Activated CD4-positive, alpha-beta T cell treated with anti-CD3 and anti-CD28 coated beads, Interleukin-2, amount 10 ng/mL, durations not matched to agents 24 days and 14 days (primary cell): Measurements from ENCODE around the gene SCFD2. TPM values are rescaled to one million over a fixed set of nuclear protein-coding genes. Genes with fewer than 3 reads are reported as not detected.

Experiments used
- DNase-seq: peaks from one replicate; pipeline ENCODE4 v3.0.0; 2022
- H3K27ac Mint-ChIP-seq: one replicate; pipeline ENCODE4 v1.8.0; 2022; ENCODE audit warnings: mild to moderate bottlenecking, mixed read lengths
- H3K27me3 Mint-ChIP-seq: one replicate; pipeline ENCODE4 v1.8.0; 2022; ENCODE audit warnings: mixed read lengths
- H3K36me3 Mint-ChIP-seq: one replicate; pipeline ENCODE4 v1.8.0; 2022; ENCODE audit warnings: low read depth, mild to moderate bottlenecking, mixed read lengths
- H3K4me1 Mint-ChIP-seq: one replicate; pipeline ENCODE4 v1.8.0; 2021; ENCODE audit warnings: mixed read lengths
- H3K4me3 Mint-ChIP-seq: one replicate; pipeline ENCODE4 v1.8.0; 2022; ENCODE audit warnings: mild to moderate bottlenecking, moderate library complexity, mixed read lengths
- H3K9me3 Mint-ChIP-seq: one replicate; pipeline ENCODE4 v1.8.0; 2021; ENCODE audit warnings: mixed read lengths
- intact Hi-C: fragments of 100-400 bp; cut with micrococcal nuclease; formaldehyde crosslinking; loops from one replicate; pipeline ENCODE4 v1.15.1; 2023
- total RNA-seq: library from RNA; stranded (reverse); gene quantifications from 2 replicates; pipeline ENCODE4 v1.2.3, GENCODE V29; 2022

Gene SCFD2
- total RNA-seq, 1 donor from 2014 or later = 39.9 TPM

- Mint-ChIP-seq H3K27ac (no peak overlapping the region), H3K9me3 (no peaks in the 10 kb centered on the region), H3K4me3 (no peak overlapping the region), H3K4me1 (no peaks in the 10 kb centered on the region), H3K27me3 (no peaks in the 10 kb centered on the region), H3K36me3 (no peaks in the 10 kb centered on the region)
- intact Hi-C loops = no loop called here
- DNase-seq = no peak
These were observed 450.0 kb downstream of the SCFD2 start for GRCh38 chr4:52915730-52916300.

- H3K4me3 Mint-ChIP-seq = no peak overlapping the region
- no peak overlapping the region for H3K27ac Mint-ChIP-seq
- H3K4me1 Mint-ChIP-seq = no peaks in the 10 kb centered on the region
- no peaks in the 10 kb centered on the region for H3K36me3 Mint-ChIP-seq
- intact Hi-C loops = no loop called here
- no peak for DNase-seq
- no peaks in the 10 kb centered on the region for H3K27me3 Mint-ChIP-seq
- no peaks in the 10 kb centered on the region for H3K9me3 Mint-ChIP-seq
These were observed 450.7 kb downstream of the SCFD2 start for GRCh38 chr4:52915191-52915590.

GRCh38 chr4:52914051-52914605 lies 451.7 kb downstream of the SCFD2 start:
- intact Hi-C loops = no loop called here
- Mint-ChIP-seq H3K36me3 (no peaks in the 10 kb centered on the region), H3K9me3 (no peaks in the 10 kb centered on the region), H3K27ac (no peak overlapping the region), H3K4me1 (no peaks in the 10 kb centered on the region), H3K27me3 (no peaks in the 10 kb centered on the region), H3K4me3 (no peak overlapping the region)
- no peak for DNase-seq

- H3K36me3 Mint-ChIP-seq = no peaks in the 10 kb centered on the region
- intact Hi-C loops = no loop called here
These were observed 453.3 kb downstream of the SCFD2 start for GRCh38 chr4:52912608-52913007.

GRCh38 chr4:52911684-52912294 lies 454.1 kb downstream of the SCFD2 start:
- DNase-seq = peak; percentile 91
- Mint-ChIP-seq H3K27me3 (no peaks in the 10 kb centered on the region), H3K4me1 (no peaks in the 10 kb centered on the region), H3K4me3 (no peak overlapping the region), H3K9me3 (no peaks in the 10 kb centered on the region), H3K36me3 (no peaks in the 10 kb centered on the region), H3K27ac (no peak overlapping the region)
- intact Hi-C loops = no loop called here

More at GRCh38 chr4:52912608-52913007, 453.3 kb downstream of the SCFD2 start:
- Mint-ChIP-seq H3K27me3 (no peaks in the 10 kb centered on the region), H3K4me3 (no peak overlapping the region), H3K4me1 (no peaks in the 10 kb centered on the region), H3K27ac (no peak overlapping the region), H3K9me3 (no peaks in the 10 kb centered on the region)
- DNase-seq = no peak

- Mint-ChIP-seq H3K27ac (no peak overlapping the region), H3K36me3 (no peaks in the 10 kb centered on the region), H3K9me3 (no peaks in the 10 kb centered on the region), H3K4me1 (no peaks in the 10 kb centered on the region), H3K4me3 (no peak overlapping the region), H3K27me3 (no peaks in the 10 kb centered on the region)
- intact Hi-C loops = no loop called here
- DNase-seq = no peak
These were observed 455.7 kb downstream of the SCFD2 start for GRCh38 chr4:52910115-52910514.

GRCh38 chr4:52907510-52907909 lies 458.4 kb downstream of the SCFD2 start:
- Mint-ChIP-seq H3K27ac (no peak overlapping the region), H3K9me3 (no peaks in the 10 kb centered on the region), H3K4me3 (no peak overlapping the region), H3K4me1 (no peaks in the 10 kb centered on the region), H3K36me3 (no peaks in the 10 kb centered on the region), H3K27me3 (no peaks in the 10 kb centered on the region)
- intact Hi-C loops = no loop called here
- no peak for DNase-seq

GRCh38 chr4:52904421-52904820 lies 461.4 kb downstream of the SCFD2 start:
- intact Hi-C loops = no loop called here
- Mint-ChIP-seq H3K4me1 (no peaks in the 10 kb centered on the region), H3K27ac (no peak overlapping the region), H3K9me3 (peaks cover 4% of the 10 kb centered on the region), H3K4me3 (no peak overlapping the region), H3K27me3 (no peaks in the 10 kb centered on the region), H3K36me3 (no peaks in the 10 kb centered on the region)
- no peak for DNase-seq

GRCh38 chr4:52903273-52903672 lies 462.6 kb downstream of the SCFD2 start:
- H3K4me3 Mint-ChIP-seq = no peak overlapping the region
- intact Hi-C loops = no loop called here
- no peaks in the 10 kb centered on the region for H3K4me1 Mint-ChIP-seq
- DNase-seq = no peak
- H3K9me3 Mint-ChIP-seq = peaks cover 6% of the 10 kb centered on the region
- H3K27ac Mint-ChIP-seq = no peak overlapping the region
- H3K36me3 Mint-ChIP-seq = no peaks in the 10 kb centered on the region
- H3K27me3 Mint-ChIP-seq = no peaks in the 10 kb centered on the region

- Mint-ChIP-seq H3K9me3 (peaks cover 4% of the 10 kb centered on the region), H3K4me3 (no peak overlapping the region), H3K4me1 (peaks cover 15% of the 10 kb centered on the region), H3K36me3 (no peaks in the 10 kb centered on the region), H3K27me3 (no peaks in the 10 kb centered on the region), H3K27ac (no peak overlapping the region)
- intact Hi-C loops = no loop called here
- DNase-seq = no peak
These were observed 471.4 kb downstream of the SCFD2 start for GRCh38 chr4:52894443-52894842.

- intact Hi-C loops = no loop called here
- H3K27me3 Mint-ChIP-seq = no peaks in the 10 kb centered on the region
- peaks cover 4% of the 10 kb centered on the region for H3K36me3 Mint-ChIP-seq
- H3K27ac Mint-ChIP-seq = no peak overlapping the region
- H3K9me3 Mint-ChIP-seq = peaks cover 7% of the 10 kb centered on the region
- no peak overlapping the region for H3K4me3 Mint-ChIP-seq
- peaks cover 18% of the 10 kb centered on the region for H3K4me1 Mint-ChIP-seq
- DNase-seq = no peak
These were observed 473.0 kb downstream of the SCFD2 start for GRCh38 chr4:52892880-52893279.

- H3K36me3 Mint-ChIP-seq = peaks cover 6% of the 10 kb centered on the region
- H3K9me3 Mint-ChIP-seq = peaks cover 7% of the 10 kb centered on the region
- intact Hi-C loops = no loop called here
- DNase-seq = no peak
- H3K4me3 Mint-ChIP-seq = no peak overlapping the region
- no peaks in the 10 kb centered on the region for H3K27me3 Mint-ChIP-seq
- no peak overlapping the region for H3K27ac Mint-ChIP-seq
- H3K4me1 Mint-ChIP-seq = peaks cover 18% of the 10 kb centered on the region
These were observed 474.1 kb downstream of the SCFD2 start for GRCh38 chr4:52891743-52892142.

- DNase-seq = no peak
- Mint-ChIP-seq H3K4me3 (no peak overlapping the region), H3K27me3 (no peaks in the 10 kb centered on the region), H3K9me3 (peaks cover 7% of the 10 kb centered on the region), H3K36me3 (peaks cover 8% of the 10 kb centered on the region), H3K27ac (no peak overlapping the region), H3K4me1 (peaks cover 18% of the 10 kb centered on the region)
- intact Hi-C loops = no loop called here
These were observed 475.4 kb downstream of the SCFD2 start for GRCh38 chr4:52890521-52890791.

- Mint-ChIP-seq H3K27me3 (no peaks in the 10 kb centered on the region), H3K9me3 (peaks cover 7% of the 10 kb centered on the region), H3K27ac (peak overlapping the region; percentile 5), H3K4me1 (peaks cover 18% of the 10 kb centered on the region), H3K36me3 (peaks cover 11% of the 10 kb centered on the region), H3K4me3 (no peak overlapping the region)
- DNase-seq = no peak
- intact Hi-C loops = no loop called here
These were observed 475.9 kb downstream of the SCFD2 start for GRCh38 chr4:52889778-52890520.
